GM20000 (cell line): Measurements from ENCODE around the gene LRP5.

ENCODE experiments used
- DNase-seq: peaks from one replicate; pipeline ENCODE4 v3.0.0; 2012; ENCODE audit warnings: low spot score
- CTCF ChIP-seq: IDR thresholded peaks from 2 replicates; pipeline ENCODE4 v1.5.1; 2012; ENCODE audit warnings: mild to moderate bottlenecking, control low read depth; ENCODE audit errors: extremely low read depth, missing control alignments

The LRP5 gene

GRCh38 chr11:68312117-68312779 lies at the start of gene LRP5:
Gene LRP5, plus strand, starts transcription at chr11:68312591. Its CDS starts 124 bp downstream, at chr11:68312715.
- no peak for TF ChIP-seq CTCF
- peak; percentile 84 for DNase-seq

- no peak for TF ChIP-seq CTCF
- no peak for DNase-seq
Observed at GRCh38 chr11:68263444-68264035, 48.9 kb upstream of the LRP5 start.

- no peak for TF ChIP-seq CTCF
- DNase-seq: no peak
Observed at GRCh38 chr11:68264244-68264643, 48.1 kb upstream of the LRP5 start.

GRCh38 chr11:68264741-68265540 lies 47.5 kb upstream of the LRP5 start:
- DNase-seq: no peak
- no peak for TF ChIP-seq CTCF

- TF ChIP-seq CTCF: no peak
- peak; percentile 83 for DNase-seq
Observed at GRCh38 chr11:68266121-68266891, 46.1 kb upstream of the LRP5 start.

GRCh38 chr11:68266936-68267880 lies 45.2 kb upstream of the LRP5 start:
- DNase-seq: no peak
- TF ChIP-seq CTCF: no peak
